Stomach (tissue), 9 donors: ENCODE results near the gene ZBTB39. TPM values are rescaled to one million over a fixed set of nuclear protein-coding genes. Genes with fewer than 3 reads are reported as not detected.

Experiments
- DNase-seq, 2 donors: peaks; one replicate each; pipeline versions ENCODE4 v3.0.0 to v3.0.0-alpha.2; 2013 to 2019
- H3K27ac ChIP-seq, 5 donors: fragments of 200-600 bp in 4 of 5; sonication (generic) in 4 of 5; one replicate each; pipeline ENCODE4 v1.5.1; 2013 to 2019; ENCODE audit warnings: mild to moderate bottlenecking in 1 of 5, moderate library complexity in 1 of 5
- H3K27me3 ChIP-seq, 3 donors: fragments of 200-600 bp; sonication (generic); one replicate each; pipeline ENCODE4 v1.5.1; 2017 to 2019; ENCODE audit warnings: mixed run types in 1 of 3
- H3K36me3 ChIP-seq, 4 donors: fragments of 200-600 bp; sonication (generic); 1 replicate in 3 of 4; 2 replicates in 1 of 4; pipeline ENCODE4 v1.5.1; 2016 to 2019
- H3K4me1 ChIP-seq, 4 donors: fragments of 200-600 bp; sonication (generic); one replicate each; pipeline ENCODE4 v1.5.1; 2016 to 2019
- H3K4me3 ChIP-seq, 4 donors: fragments of 200-600 bp; sonication (generic) in 3 of 4; one replicate each; pipeline ENCODE4 v1.5.1; 2016 to 2019; ENCODE audit warnings: mild to moderate bottlenecking in 1 of 4
- H3K9me3 ChIP-seq, 4 donors: fragments of 200-600 bp; sonication (generic); one replicate each; pipeline ENCODE4 v1.5.1; 2016 to 2019
- CTCF ChIP-seq, 7 experiments: fragments of 450-650 bp in 4 of 7; fragments of 200-600 bp in 3 of 7; sonication (generic) in 3 of 7; IDR thresholded peaks; one replicate each; pipeline ENCODE4 v1.5.1; 2016 to 2019; ENCODE audit warnings: antibody characterized with exemption in 7 of 7, control low read depth in 2 of 7, mild to moderate bottlenecking in 1 of 7
- EP300 ChIP-seq: sonication (generic); formaldehyde crosslinking; IDR thresholded peaks from one replicate; pipeline ENCODE4 v1.6.1; 2017; ENCODE audit warnings: antibody characterized with exemption
- POLR2A ChIP-seq, 4 donors: fragments of 450-650 bp; IDR thresholded peaks; one replicate each; pipeline ENCODE4 v1.6.1; 2016; ENCODE audit warnings: antibody characterized with exemption in 4 of 4, control low read depth in 2 of 4, mild to moderate bottlenecking in 1 of 4, moderate library complexity in 1 of 4
- POLR2AphosphoS5 ChIP-seq, 3 donors: sonication (generic); formaldehyde crosslinking; IDR thresholded peaks; one replicate each; pipeline ENCODE4 v1.6.1; 2016; ENCODE audit warnings: antibody characterized with exemption in 3 of 3
- WGBS, 5 donors: extraction: QIAGEN DNeasy Blood & Tissue Kit in 3 of 5; methylation state at CpG; one replicate each; pipeline versions ENCODE4 v1.1.5 to v1.1.7; 2013 to 2018; 5-methylcytosine and 5-hydroxymethylcytosine counted together
- intact Hi-C: fragments of 100-400 bp; cut with DNase I; formaldehyde crosslinking; loops from one replicate; pipeline ENCODE4 v1.15.1; 2023; ENCODE audit warnings: low total_unique reads
- polyA plus RNA-seq, 3 donors: library from polyadenylated mRNA; stranded (reverse); fragments of 200-250 nt; gene quantifications; one replicate each; pipeline ENCODE4 v1.2.3, GENCODE V29; 2013
- total RNA-seq, 5 donors: library from RNA; depleted of rRNA; stranded (reverse); fragments of >200 nt; gene quantifications; one replicate each; pipeline versions ENCODE4 v1.1.0 to v1.2.3, GENCODE V29; 2014 to 2016
- donor health status: healthy with polysubstance abuse.
- donor health status: Bipolar disorder and iron deficiency.
- donor health status: healthy.

Gene ZBTB39
- total and polyA plus RNA-seq, 8 donors, result 1.2 to 7.6 (median 4.0) TPM

DNA sequence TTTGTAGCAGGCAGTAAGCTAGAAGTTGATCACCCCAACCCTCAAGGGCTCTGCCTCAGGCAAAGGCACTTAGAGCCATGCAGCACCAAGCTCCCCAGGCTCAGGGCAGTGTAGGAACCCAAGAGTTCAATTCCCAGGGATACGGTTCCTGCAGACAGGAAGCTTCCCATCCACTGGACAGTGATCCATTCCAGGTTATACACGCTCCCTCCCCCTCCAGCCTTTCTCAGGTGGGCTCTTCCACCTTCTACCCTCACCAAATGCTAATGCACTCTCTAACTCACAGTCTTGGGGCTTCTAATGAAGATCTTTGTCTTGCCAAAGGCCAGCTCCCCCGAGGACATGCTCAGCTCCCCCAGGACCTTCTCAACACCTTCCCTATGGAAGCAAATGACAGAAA is 30.9 kb upstream of the ZBTB39 start:
- H3K4me1 ChIP-seq, result no peaks in the 10 kb centered on the region
- WGBS, 5 donors, result 64 to 78% (median 68%) methylated on average over 3 of the region's 3 CpGs
- H3K36me3 ChIP-seq, result peaks cover 0 to 7% (median 0%) of the 10 kb centered on the region in 4 donors

GRCh38 chr12:57033431-57033830 is 27.1 kb upstream of the ZBTB39 start:
- H3K4me1 ChIP-seq, result peaks cover 0 to 7% (median 0%) of the 10 kb centered on the region in 4 donors
- TF ChIP-seq POLR2AphosphoS5 (IDR thresholded peaks at IDR 0.05), result no peak
- no peak for TF ChIP-seq EP300
- no peak for TF ChIP-seq CTCF (IDR thresholded peaks at IDR 0.05)
- no peak for TF ChIP-seq POLR2A (IDR thresholded peaks at IDR 0.05)
- H3K27ac ChIP-seq, result no peak overlapping the region
- peaks cover 0 to 17% (median 0%) of the 10 kb centered on the region in 4 donors for H3K36me3 ChIP-seq
- no peak for DNase-seq
- intact Hi-C loops, result no loop called here
- H3K27me3 ChIP-seq, result no peaks in the 10 kb centered on the region
- no peaks in the 10 kb centered on the region for H3K9me3 ChIP-seq
- H3K4me3 ChIP-seq, result no peak overlapping the region
- WGBS, 5 donors, result 89 to 95% (median 92%) methylated on average over 3 of the region's 3 CpGs

More for the DNA sequence above, 30.9 kb upstream of the ZBTB39 start:
- H3K27ac ChIP-seq, result no peak overlapping the region
- no peaks in the 10 kb centered on the region for H3K9me3 ChIP-seq
- DNase-seq, result no peak
- intact Hi-C loops, result no loop called here
- H3K27me3 ChIP-seq, result no peaks in the 10 kb centered on the region
- TF ChIP-seq EP300 (no peak), POLR2AphosphoS5 (IDR thresholded peaks at IDR 0.05) (no peak), POLR2A (IDR thresholded peaks at IDR 0.05) (no peak), CTCF (IDR thresholded peaks at IDR 0.05) (no peak)
- no peak overlapping the region for H3K4me3 ChIP-seq

DNA sequence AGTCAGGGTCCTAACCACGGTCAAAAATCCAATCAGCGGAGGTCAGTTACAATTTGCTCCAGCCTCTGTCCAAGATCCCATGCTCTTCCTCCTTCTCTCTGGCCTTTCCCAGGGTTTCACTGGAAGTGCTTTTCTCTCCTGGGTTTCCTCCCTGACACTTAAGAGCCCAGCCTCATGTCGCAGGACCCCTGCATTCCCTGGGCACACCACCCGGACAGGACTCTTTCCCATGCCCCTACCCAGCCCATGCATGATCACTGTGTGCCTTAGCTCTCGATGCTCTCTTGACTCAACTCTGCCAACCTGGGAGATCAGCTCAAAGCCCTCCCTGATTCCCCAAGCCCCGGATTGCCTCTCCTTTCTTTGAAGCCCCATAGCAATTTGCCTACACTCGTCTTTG is 25.4 kb upstream of the ZBTB39 start:
- H3K27ac ChIP-seq, result no peak overlapping the region
- TF ChIP-seq POLR2A (IDR thresholded peaks at IDR 0.05), result no peak
- peaks cover 0 to 7% (median 3%) of the 10 kb centered on the region in 4 donors for H3K4me1 ChIP-seq
- H3K27me3 ChIP-seq, result no peaks in the 10 kb centered on the region
- H3K36me3 ChIP-seq, result peaks cover 0 to 10% (median 0%) of the 10 kb centered on the region in 4 donors
- intact Hi-C loops, result no loop called here
- no peak for DNase-seq
- WGBS, 5 donors, result 78 to 84% (median 84%) methylated on average over 7 of the region's 7 CpGs
- no peak overlapping the region for H3K4me3 ChIP-seq
- no peaks in the 10 kb centered on the region for H3K9me3 ChIP-seq

- DNase-seq, result peak in 1 of 2 donors; percentile 64
- WGBS, 5 donors, result 14 to 32% (median 17%) methylated on average over 2 of the region's 2 CpGs
- H3K36me3 ChIP-seq, result peaks cover 0 to 10% (median 0%) of the 10 kb centered on the region in 4 donors
Measured at GRCh38 chr12:57031138-57031725, 24.9 kb upstream of the ZBTB39 start.

More at GRCh38 chr12:57031138-57031725, 24.9 kb upstream of the ZBTB39 start:
- no peak overlapping the region for H3K4me3 ChIP-seq
- H3K27me3 ChIP-seq, result no peaks in the 10 kb centered on the region
- H3K4me1 ChIP-seq, result peaks cover 0 to 12% (median 4%) of the 10 kb centered on the region in 4 donors
- intact Hi-C loops, result no loop called here
- no peak overlapping the region for H3K27ac ChIP-seq
- H3K9me3 ChIP-seq, result no peaks in the 10 kb centered on the region
- TF ChIP-seq CTCF (IDR thresholded peaks at IDR 0.05) (no peak), EP300 (no peak), POLR2AphosphoS5 (IDR thresholded peaks at IDR 0.05) (no peak), POLR2A (IDR thresholded peaks at IDR 0.05) (no peak)
